Stimulated activated CD8-positive, alpha-beta memory T cell treated with anti-CD3 and anti-CD28 coated beads, Interleukin-12 subunit alpha, Interleukin-12 subunit beta, amount 100 ng/mL, for 1 hour (primary cell): Measurements from ENCODE around the gene EPS8.
"Not testable (repeated sequence)": the region's sequence is repeated elsewhere in the genome, so short reads cannot be mapped to it uniquely, and the experiment has no call there.

Experiments
- DNase-seq: peaks from one replicate; pipeline ENCODE4 v3.0.0-alpha.2; 2020; ENCODE audit warnings: low read depth

EPS8 gene

GRCh38 chr12:15644700-15645099 lies 144.5 kb downstream of the EPS8 start:
- DNase-seq = no peak

- no peak for DNase-seq
Observed at GRCh38 chr12:15638231-15638630, 151.0 kb downstream of the EPS8 start.

- no peak for DNase-seq
Observed at GRCh38 chr12:15636060-15636890, 152.9 kb downstream of the EPS8 start.

- no peak for DNase-seq
Observed at GRCh38 chr12:15634010-15634683, 155.0 kb downstream of the EPS8 start.

GRCh38 chr12:15633201-15633600 lies 156.0 kb downstream of the EPS8 start:
- no peak for DNase-seq

- no peak for DNase-seq
Observed at GRCh38 chr12:15632708-15633107, 156.5 kb downstream of the EPS8 start.

- DNase-seq = no peak
Observed at GRCh38 chr12:15631007-15631715, 158.0 kb downstream of the EPS8 start.

- no peak for DNase-seq
Observed at GRCh38 chr12:15629761-15630160, 159.4 kb downstream of the EPS8 start.

- no peak for DNase-seq
Observed at GRCh38 chr12:15629108-15629507, 160.1 kb downstream of the EPS8 start.

- DNase-seq = no peak
Observed at GRCh38 chr12:15627995-15628945, 160.9 kb downstream of the EPS8 start.

- DNase-seq = no peak
Observed at GRCh38 chr12:15625075-15625474, 164.1 kb downstream of the EPS8 start.

GRCh38 chr12:15620741-15621539 lies 168.2 kb downstream of the EPS8 start:
- DNase-seq = no peak

- not testable (repeated sequence) for DNase-seq
Observed at GRCh38 chr12:15616495-15616894, 172.7 kb downstream of the EPS8 start.

- no peak for DNase-seq
Observed at GRCh38 chr12:15613981-15614380, 175.2 kb downstream of the EPS8 start.

- DNase-seq = no peak
Observed at GRCh38 chr12:15608941-15609340, 180.2 kb downstream of the EPS8 start.

GRCh38 chr12:15608406-15608805 lies 180.8 kb downstream of the EPS8 start:
- DNase-seq = no peak

GRCh38 chr12:15605881-15606590 lies 183.2 kb downstream of the EPS8 start:
- DNase-seq = no peak

GRCh38 chr12:15603474-15604085 lies 185.6 kb downstream of the EPS8 start:
- DNase-seq = no peak

- DNase-seq = no peak
Observed at GRCh38 chr12:15602051-15602672, 187.0 kb downstream of the EPS8 start.
